GM18511 (cell line): ENCODE results near the gene ELOVL6.
A peak's percentile ranks its signal among the peaks of the same experiment; 100 is the strongest.

Experiments
- ATAC-seq: cut with Tn5 transposase; IDR thresholded peaks from one replicate; pipeline ENCODE4 v1.9.1; 2021; ENCODE audit warnings: mild to moderate bottlenecking, moderate library complexity; ENCODE audit not compliant: unreplicated experiment

ELOVL6 gene

DNA sequence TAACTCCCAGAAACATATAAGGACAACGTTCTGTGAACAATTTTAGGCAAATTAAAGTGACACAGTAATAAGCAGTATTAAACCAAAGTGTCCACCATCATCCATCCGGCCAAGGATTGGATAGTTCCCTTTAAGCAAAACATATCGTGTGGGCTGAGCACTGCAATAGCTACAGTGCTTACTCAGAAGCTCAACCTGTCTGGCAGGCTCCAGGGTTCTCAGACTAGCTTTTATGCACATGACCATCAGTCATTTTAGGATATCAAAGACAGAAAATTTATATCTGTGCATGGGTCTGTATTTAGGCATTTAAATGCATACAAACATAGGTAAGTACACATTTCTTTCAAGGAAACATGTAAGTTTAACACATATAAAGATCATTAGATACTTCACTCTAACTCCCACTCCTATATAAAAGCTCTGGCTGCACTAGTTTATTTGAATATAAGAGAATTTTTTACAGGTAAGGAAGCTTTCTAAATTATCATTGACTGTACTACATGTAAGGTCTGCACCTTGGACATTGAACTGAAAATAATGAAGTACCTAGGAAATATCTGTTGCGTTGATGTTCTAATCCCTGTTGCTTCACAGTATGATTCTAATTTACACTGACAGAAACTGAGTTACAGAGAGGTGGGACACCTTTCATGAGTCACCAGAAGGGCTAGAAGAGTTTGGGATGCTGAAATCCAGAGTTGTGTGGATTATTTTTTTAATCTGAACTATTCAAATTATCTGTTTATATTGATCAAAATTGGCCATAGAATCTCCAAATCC, 67.6 kb downstream of the ELOVL6 start:
- ATAC-seq, result no peak

- no peak for ATAC-seq
Measured at GRCh38 chr4:110129544-110129943, 68.9 kb downstream of the ELOVL6 start.

- no peak for ATAC-seq
Measured at GRCh38 chr4:110128472-110128919, 69.9 kb downstream of the ELOVL6 start.

- ATAC-seq, result no peak
Measured at GRCh38 chr4:110128029-110128428, 70.4 kb downstream of the ELOVL6 start.

DNA sequence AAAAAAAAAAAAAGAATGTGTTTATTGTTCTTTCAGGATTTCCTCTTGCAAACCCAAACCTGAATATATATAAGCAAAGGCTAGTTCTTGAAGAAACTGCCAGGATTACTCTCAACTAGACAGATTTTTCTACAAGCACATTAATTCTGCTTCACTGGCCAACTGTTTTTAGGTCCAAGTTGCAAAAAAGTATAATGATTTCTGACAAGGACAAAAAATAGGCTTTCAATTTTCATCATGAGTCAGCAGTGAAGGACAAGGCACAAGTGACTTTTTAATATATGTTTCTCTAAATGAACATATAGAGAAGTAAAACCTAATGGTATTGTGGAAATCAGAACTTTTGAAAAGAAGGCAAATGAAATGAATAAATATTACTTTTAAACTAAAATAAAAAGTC, 73.7 kb downstream of the ELOVL6 start:
- peak; percentile 61 for ATAC-seq

GRCh38 chr4:110122201-110122600, 76.2 kb downstream of the ELOVL6 start:
- ATAC-seq, result no peak

DNA sequence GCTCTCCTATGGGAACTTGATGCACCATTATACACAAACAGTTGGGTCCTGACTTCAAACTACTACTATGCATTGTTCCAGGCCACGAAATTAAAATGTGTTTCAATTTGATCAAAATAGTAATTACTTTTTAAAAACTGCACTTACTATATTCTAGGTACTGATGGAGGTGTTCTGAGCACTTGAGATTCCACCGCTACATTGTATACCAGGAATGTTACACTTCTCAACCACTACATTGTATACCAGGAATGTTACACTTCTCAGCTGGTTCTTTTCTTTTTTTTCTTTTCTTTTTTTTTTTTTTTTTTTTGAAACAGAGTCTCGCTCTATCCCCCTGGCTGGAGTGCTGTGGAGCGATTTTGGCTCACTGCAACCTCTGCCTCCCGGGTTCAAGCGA, 77.9 kb downstream of the ELOVL6 start:
- ATAC-seq, result no peak

- no peak for ATAC-seq
Measured at GRCh38 chr4:110119880-110120279, 78.5 kb downstream of the ELOVL6 start.

GRCh38 chr4:110119337-110119736, 79.1 kb downstream of the ELOVL6 start:
- ATAC-seq, result peak; percentile 43

DNA sequence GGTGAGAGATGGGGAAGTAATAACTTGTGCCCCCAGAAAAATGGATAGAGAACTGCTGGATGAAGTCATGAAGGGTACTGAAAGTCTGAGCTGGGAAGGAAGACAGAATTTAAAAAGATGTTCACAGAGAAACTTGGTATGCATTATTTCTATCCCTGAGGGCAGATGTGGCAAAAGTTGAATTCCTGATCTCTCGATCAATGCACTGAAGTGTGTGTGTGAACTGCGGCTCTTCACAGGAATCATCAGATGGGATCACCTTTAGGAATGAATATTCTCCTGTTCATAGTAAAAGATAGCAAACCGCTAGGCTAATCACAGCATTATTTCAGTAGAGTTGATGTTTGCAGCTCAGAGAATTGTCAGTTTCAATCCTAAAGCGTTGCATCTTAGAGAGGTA, 86.4 kb downstream of the ELOVL6 start:
- no peak for ATAC-seq

- ATAC-seq, result no peak
Measured at GRCh38 chr4:110109455-110109854, 89.0 kb downstream of the ELOVL6 start.

GRCh38 chr4:110108960-110109359, 89.5 kb downstream of the ELOVL6 start:
- no peak for ATAC-seq

DNA sequence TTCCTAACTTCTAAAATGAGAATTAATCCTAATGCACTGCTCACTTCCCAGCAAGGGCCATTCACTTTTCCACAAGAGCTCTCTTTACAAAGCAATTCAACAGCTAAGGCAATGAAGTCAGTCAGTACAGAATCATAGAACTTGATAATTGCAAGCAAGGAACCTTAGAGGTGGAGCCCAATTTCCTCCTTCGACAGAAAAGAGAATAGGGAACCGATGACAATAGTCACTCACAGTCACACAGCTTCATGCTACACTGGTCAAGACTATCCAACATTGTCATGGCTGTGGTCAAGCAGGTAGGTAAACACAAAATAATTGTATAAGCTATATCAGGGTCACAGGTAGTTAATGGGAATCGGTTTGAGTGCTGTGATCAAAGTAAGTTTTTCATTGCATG, 90.0 kb downstream of the ELOVL6 start:
- ATAC-seq, result peak; percentile 91

DNA sequence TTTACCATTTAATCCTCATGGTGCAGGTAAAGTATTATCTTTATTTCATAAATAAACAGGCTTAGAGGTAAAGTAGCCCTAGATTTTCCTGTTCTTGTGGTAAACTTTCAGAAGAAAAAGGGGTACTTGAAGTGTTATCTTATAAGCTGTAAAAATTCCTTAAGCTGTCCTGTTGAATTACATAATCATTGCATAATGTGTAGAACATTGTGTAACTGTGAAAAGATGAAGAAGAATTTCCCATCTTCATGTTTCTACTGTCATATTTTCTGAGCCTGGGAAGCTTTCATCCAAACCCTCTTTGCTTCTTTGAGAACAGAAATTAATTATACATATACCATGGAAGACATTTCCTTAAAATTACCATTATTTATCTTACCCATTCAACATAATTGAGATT, 90.5 kb downstream of the ELOVL6 start:
- no peak for ATAC-seq

- peak; percentile 79 for ATAC-seq
Measured at GRCh38 chr4:110106931-110107296, 91.5 kb downstream of the ELOVL6 start.

GRCh38 chr4:110104661-110105060, 93.8 kb downstream of the ELOVL6 start:
- no peak for ATAC-seq

DNA sequence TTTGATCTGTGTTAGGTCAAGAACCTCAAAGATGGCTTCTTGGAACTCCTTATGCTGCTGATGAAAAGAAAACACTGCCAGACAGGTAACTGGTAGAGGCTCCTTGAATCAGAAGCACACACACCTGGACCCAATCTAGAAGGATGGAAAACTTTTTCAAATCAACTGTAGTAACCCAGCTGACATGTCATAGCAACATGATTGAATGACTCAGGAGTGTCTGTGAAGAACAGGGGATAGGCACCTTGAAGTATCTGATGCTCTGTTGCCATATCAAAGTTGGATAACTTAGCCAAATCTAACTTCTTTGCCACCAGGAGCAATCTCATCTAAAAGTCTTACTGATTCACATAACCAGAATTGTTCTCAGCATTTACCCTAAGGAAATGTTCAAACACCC, 98.8 kb downstream of the ELOVL6 start:
- no peak for ATAC-seq

GRCh38 chr4:110096405-110096804, 102.0 kb downstream of the ELOVL6 start:
- no peak for ATAC-seq

DNA sequence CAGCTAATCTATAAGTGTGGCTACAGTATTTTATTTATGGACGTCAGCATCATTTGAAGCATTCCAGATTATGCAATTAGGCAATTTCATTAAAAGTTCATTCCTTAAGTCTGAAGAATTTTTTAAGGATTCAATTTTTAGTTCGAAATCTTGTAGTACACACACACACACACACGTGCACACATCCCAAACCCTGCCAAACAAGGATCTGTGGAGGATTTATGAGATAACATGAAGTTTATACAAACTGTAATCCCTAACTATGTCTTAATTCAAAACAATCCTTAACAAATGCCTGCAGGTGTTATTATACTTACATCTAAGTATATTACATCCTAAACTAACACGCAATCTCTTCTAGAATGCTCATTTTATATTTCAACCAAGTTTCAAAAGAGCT, 105.8 kb downstream of the ELOVL6 start:
- no peak for ATAC-seq

GRCh38 chr4:110091434-110092140, 106.8 kb downstream of the ELOVL6 start:
- no peak for ATAC-seq

DNA sequence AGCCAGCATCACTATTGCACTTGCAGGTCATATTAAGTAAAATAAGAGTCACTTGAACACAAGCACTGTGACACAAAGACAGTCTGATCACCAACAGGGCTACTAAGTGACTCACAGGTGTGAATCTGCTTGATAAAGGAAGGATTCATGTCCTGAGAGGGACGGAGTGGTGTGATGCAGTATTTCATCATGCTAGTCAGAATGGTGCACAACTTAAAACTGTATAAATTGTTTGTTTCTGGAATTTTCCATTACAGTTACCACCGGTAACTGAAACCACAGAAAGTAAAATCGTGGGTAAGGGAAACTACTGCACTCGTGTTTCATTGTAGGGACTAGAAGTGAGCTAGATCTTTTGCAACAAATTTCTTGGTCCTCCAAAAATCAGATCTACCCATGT, 109.7 kb downstream of the ELOVL6 start:
- peak; percentile 71 for ATAC-seq

- ATAC-seq, result no peak
Measured at GRCh38 chr4:110087070-110087708, 111.2 kb downstream of the ELOVL6 start.
